Measurements from ENCODE around the gene TDP1. TPM values are rescaled to one million over a fixed set of nuclear protein-coding genes. Genes with fewer than 3 reads are reported as not detected.

The TDP1 gene
- total RNA-seq, 4 donors from 2014 or later = 0.75 to 28.3 (median 14.5) TPM

- no peak overlapping the region for H3K27ac ChIP-seq
- in situ Hi-C loops (cut with MboI; ENCODE audit: low pct_ligation_motif_present in 1 of 4, low pct_unique_long_range_greater_than_20kb in 1 of 4, low sequenced_read_pairs in 3 of 4) = no loop called here
- peaks cover 0 to 5% (median 2%) of the 10 kb centered on the region in 4 donors for H3K36me3 ChIP-seq
- no peaks in the 10 kb centered on the region for H3K27me3 ChIP-seq
- H3K4me1 ChIP-seq = no peaks in the 10 kb centered on the region
- TF ChIP-seq CTCF (IDR thresholded peaks at IDR 0.05) (no peak), POLR2A (IDR thresholded peaks at IDR 0.05) (no peak), EP300 (IDR thresholded peaks at IDR 0.05; ENCODE audit: low read depth) (no peak), POLR2AphosphoS5 (IDR thresholded peaks at IDR 0.05) (no peak)
- 71 to 81% methylated on average over 1 of the region's 1 CpG for WGBS, 2 donors (ENCODE audit: low coverage in 1 of 2)
- intact Hi-C loops (cut with DNase I; ENCODE audit: low total_unique reads) = no loop called here
- H3K9me3 ChIP-seq = no peaks in the 10 kb centered on the region
- no peak overlapping the region for H3K4me3 ChIP-seq
- DNase-seq = no peak
Observed at GRCh38 chr14:90027842-90028241, 72.1 kb downstream of the TDP1 start.

GRCh38 chr14:90034156-90034555 lies 78.4 kb downstream of the TDP1 start:
- Histone ChIP-seq H3K4me3 (no peak overlapping the region), H3K4me1 (no peaks in the 10 kb centered on the region), H3K9me3 (no peaks in the 10 kb centered on the region), H3K27ac (no peak overlapping the region), H3K27me3 (no peaks in the 10 kb centered on the region), H3K36me3 (peaks cover 0 to 26% (median 6%) of the 10 kb centered on the region in 4 donors)
- WGBS, 2 donors (ENCODE audit: low coverage in 1 of 2) = 67 to 85% methylated on average over 1 to 2 of the region's 2 CpGs
- DNase-seq = no peak
- intact Hi-C loops (cut with DNase I; ENCODE audit: low total_unique reads) (no loop called here), in situ Hi-C loops (cut with MboI; ENCODE audit: low pct_ligation_motif_present in 1 of 4, low pct_unique_long_range_greater_than_20kb in 1 of 4, low sequenced_read_pairs in 3 of 4) (no loop called here)
- no peak for TF ChIP-seq EP300 (IDR thresholded peaks at IDR 0.05; ENCODE audit: low read depth)
- TF ChIP-seq POLR2AphosphoS5 (IDR thresholded peaks at IDR 0.05) = no peak
- TF ChIP-seq POLR2A (IDR thresholded peaks at IDR 0.05) = no peak
- no peak for TF ChIP-seq CTCF (IDR thresholded peaks at IDR 0.05)

GRCh38 chr14:90034835-90035525 lies 79.3 kb downstream of the TDP1 start:
- intact Hi-C loops (cut with DNase I; ENCODE audit: low total_unique reads) (no loop called here), in situ Hi-C loops (cut with MboI; ENCODE audit: low pct_ligation_motif_present in 1 of 4, low pct_unique_long_range_greater_than_20kb in 1 of 4, low sequenced_read_pairs in 3 of 4) (no loop called here)

More at GRCh38 chr14:90034835-90035525, 79.3 kb downstream of the TDP1 start:
- H3K9me3 ChIP-seq = no peaks in the 10 kb centered on the region
- WGBS, 2 donors (ENCODE audit: low coverage in 1 of 2) = 89 to 96% methylated on average over 6 of the region's 6 CpGs
- TF ChIP-seq EP300 (IDR thresholded peaks at IDR 0.05; ENCODE audit: low read depth) = no peak
- TF ChIP-seq POLR2A (IDR thresholded peaks at IDR 0.05) = no peak
- no peak for TF ChIP-seq CTCF (IDR thresholded peaks at IDR 0.05)
- no peak for TF ChIP-seq POLR2AphosphoS5 (IDR thresholded peaks at IDR 0.05)
- no peaks in the 10 kb centered on the region for H3K27me3 ChIP-seq
- no peak overlapping the region for H3K4me3 ChIP-seq
- H3K27ac ChIP-seq = no peak overlapping the region
- no peak for DNase-seq
- H3K36me3 ChIP-seq = peaks cover 0 to 26% (median 6%) of the 10 kb centered on the region in 4 donors
- no peaks in the 10 kb centered on the region for H3K4me1 ChIP-seq

Measured in transverse colon (tissue), 4 donors.